ENCODE data around the gene ANKRD33. TPM values are rescaled to one million over a fixed set of nuclear protein-coding genes. Genes with fewer than 3 reads are reported as not detected.
A peak's percentile ranks its signal among the peaks of the same experiment; 100 is the strongest.

Gene ANKRD33
- polyA plus RNA-seq, 1 of the 3 experiments (the other 2 are of a cell fraction), result not detected

- no peak overlapping the region for H2AFZ ChIP-seq (ENCODE audit: low read depth)
- no peak for TF ChIP-seq CTCF (IDR thresholded peaks at IDR 0.05)
- no peak for TF ChIP-seq RCOR1 (IDR thresholded peaks at IDR 0.05; ENCODE audit: low read length)
- no peak for TF ChIP-seq MEF2A (IDR thresholded peaks at IDR 0.05; ENCODE audit: borderline replicate concordance, low read depth)
- TF ChIP-seq USF1 (IDR thresholded peaks at IDR 0.05; ENCODE audit: borderline replicate concordance, low read depth), result no peak
- no peak for TF ChIP-seq JUND (IDR thresholded peaks at IDR 0.05)
- TF ChIP-seq RAD21 (IDR thresholded peaks at IDR 0.05; ENCODE audit: low read length), result no peak
- no peak for TF ChIP-seq FOSL2 (IDR thresholded peaks at IDR 0.05; ENCODE audit: borderline replicate concordance, low read depth)
- TF ChIP-seq FOXJ3 (CRISPR knock-in tag; IDR thresholded peaks at IDR 0.05), result peak; percentile 61
- peak; percentile 68 for TF ChIP-seq GATA2 (CRISPR knock-in tag; IDR thresholded peaks at IDR 0.05)
- no peak for TF ChIP-seq USF2 (IDR thresholded peaks at IDR 0.05; ENCODE audit: borderline replicate concordance, low read depth, low read length)
- no peak for TF ChIP-seq GABPA (IDR thresholded peaks at IDR 0.05; ENCODE audit: low read depth)
- peak in 1 of 2 experiments; percentile 16; a peak in 1 of 4 replicates for TF ChIP-seq EP300 (IDR thresholded peaks at IDR 0.05; ENCODE audit: borderline replicate concordance in 1 of 2, low read depth in 1 of 2, low read length in 1 of 2)
- no peak for TF ChIP-seq TEAD4 (IDR thresholded peaks at IDR 0.05; ENCODE audit: borderline replicate concordance, insufficient read depth)
- TF ChIP-seq ZBTB33 (IDR thresholded peaks at IDR 0.05; ENCODE audit: borderline replicate concordance, low read depth), result no peak
- peaks cover 0 to 64% of the 10 kb centered on the region in 2 experiments; a peak in 2 of 4 replicates for H3K4me1 ChIP-seq (ENCODE audit: control insufficient read depth in 1 of 2, insufficient read depth in 2 of 2, low read depth in 1 of 2, low read length in 1 of 2)
- no peaks in the 10 kb centered on the region for H3K36me3 ChIP-seq (replicated peaks in 1 of 2; ENCODE audit: control insufficient read depth in 1 of 2, insufficient read depth in 2 of 2, low read length in 1 of 2)
- no peaks in the 10 kb centered on the region for H3K79me2 ChIP-seq (ENCODE audit: insufficient read depth)
- 66% methylated on average over 8 of the region's 8 CpGs for WGBS (ENCODE audit: low lambda C conversion rate)
- no peak overlapping the region for H3K4me3 ChIP-seq (ENCODE audit: low read depth in 2 of 2, low read length in 1 of 2)
- H4K20me1 ChIP-seq (ENCODE audit: insufficient read depth), result no peaks in the 10 kb centered on the region
- H3K9me2 ChIP-seq, result no peaks in the 10 kb centered on the region
- no peaks in the 10 kb centered on the region for H3F3A ChIP-seq (replicated peaks; ENCODE audit: insufficient read depth)
- H3K4me2 ChIP-seq, result no peak overlapping the region
- ChIA-PET CTCF (interaction anchor here (1.0 to 6.0 kb wide), 19 partner anchors 10 to 113 kb away, joined by 3 to 28 read pairs (median 7); no protein-coding TSS in a partner anchor), POLR2A (interaction anchor here (0.8 to 1.5 kb wide), 5 partner anchors 9 to 91 kb away, joined by 3 to 4 read pairs (median 3); no protein-coding TSS in a partner anchor)
- no peak overlapping the region for H3K9ac ChIP-seq
- H3K27ac ChIP-seq (ENCODE audit: low read depth in 2 of 2, low read length in 1 of 2), result peak overlapping the region in 1 of 2 experiments; percentile 84; a peak in 2 of 4 replicates
- H3K9me3 ChIP-seq, result no peaks in the 10 kb centered on the region
- H3K27me3 ChIP-seq (ENCODE audit: insufficient read depth), result no peaks in the 10 kb centered on the region
- DNase-seq, result peak; percentile 77
Measured at GRCh38 chr12:51911788-51912711, 24.1 kb downstream of the ANKRD33 start.

Measured in SK-N-SH (cell line).